Activated T-cell treated with anti-CD3 and anti-CD28 coated beads, Interleukin-2, amount 50 U/mL, for 4 hours (primary cell): Measurements from ENCODE around the gene PAH. TPM values are rescaled to one million over a fixed set of nuclear protein-coding genes. Genes with fewer than 3 reads are reported as not detected.
"Not testable (repeated sequence)": the region's sequence is repeated elsewhere in the genome, so short reads cannot be mapped to it uniquely, and the experiment has no call there.

Experiments used
- ATAC-seq, 2 donors: fragments of 200-7000 bp; cut with Tn5 transposase; one replicate each; pipeline ENCODE4 v1.10.0; 2021
- DNase-seq: peaks from one replicate; pipeline ENCODE4 v3.0.0-alpha.2; 2020
- H3K27me3 Mint-ChIP-seq: one replicate; pipeline ENCODE4 v1.8.0; 2021; ENCODE audit warnings: low read depth, mixed read lengths
- H3K36me3 Mint-ChIP-seq: one replicate; pipeline ENCODE4 v1.8.0; 2022; ENCODE audit warnings: mixed read lengths; ENCODE audit not compliant: insufficient read depth
- H3K4me1 Mint-ChIP-seq: one replicate; pipeline ENCODE4 v1.8.0; 2021; ENCODE audit warnings: low read depth, mixed read lengths
- H3K4me3 Mint-ChIP-seq: one replicate; pipeline ENCODE4 v1.8.0; 2021; ENCODE audit warnings: mild to moderate bottlenecking, moderate library complexity, mixed read lengths
- H3K9me3 Mint-ChIP-seq: one replicate; pipeline ENCODE4 v1.8.0; 2021; ENCODE audit warnings: mixed read lengths
- total RNA-seq, 3 donors: library from RNA; stranded (reverse); gene quantifications; one replicate each; pipeline ENCODE4 v1.2.1, GENCODE V29; 2021

PAH gene
- total RNA-seq, 3 donors from 2014 or later, result 0.32 to 0.71 (median 0.46) TPM

DNA sequence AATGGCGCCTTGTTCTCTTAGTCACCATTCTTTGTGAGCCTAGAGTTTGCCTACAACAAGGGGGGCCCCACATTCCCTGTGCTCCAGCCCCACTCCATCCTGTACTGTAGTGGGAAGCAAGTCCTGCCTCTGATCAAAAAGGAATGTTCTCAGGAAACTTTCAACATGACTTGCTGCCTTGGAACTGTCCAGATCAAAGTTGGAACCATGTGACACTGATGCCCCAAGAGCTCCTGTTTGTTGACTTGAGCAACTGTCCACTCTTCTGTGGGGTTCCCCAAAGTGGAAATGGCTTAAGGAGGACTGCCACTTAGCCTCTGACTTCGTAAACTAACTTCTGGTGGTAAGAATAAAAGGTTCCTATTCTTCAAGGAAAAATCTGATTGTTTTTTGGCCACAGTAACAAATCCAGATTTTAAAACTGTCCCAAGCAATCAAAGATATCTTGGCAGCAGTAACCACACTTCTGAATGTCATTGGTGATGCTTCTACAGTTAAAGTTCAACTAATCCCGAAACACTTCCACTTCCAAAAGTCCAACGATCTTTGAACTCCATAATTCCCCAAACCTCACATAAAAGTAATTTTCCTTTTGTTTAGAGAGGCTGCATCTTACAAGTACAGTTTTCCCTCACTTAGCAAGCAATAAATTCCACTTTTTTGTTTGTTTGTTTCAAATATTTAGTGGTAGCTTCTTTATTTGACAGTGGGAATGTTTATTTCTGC is 67.2 kb downstream of the PAH start:
- no peak for ATAC-seq

DNA sequence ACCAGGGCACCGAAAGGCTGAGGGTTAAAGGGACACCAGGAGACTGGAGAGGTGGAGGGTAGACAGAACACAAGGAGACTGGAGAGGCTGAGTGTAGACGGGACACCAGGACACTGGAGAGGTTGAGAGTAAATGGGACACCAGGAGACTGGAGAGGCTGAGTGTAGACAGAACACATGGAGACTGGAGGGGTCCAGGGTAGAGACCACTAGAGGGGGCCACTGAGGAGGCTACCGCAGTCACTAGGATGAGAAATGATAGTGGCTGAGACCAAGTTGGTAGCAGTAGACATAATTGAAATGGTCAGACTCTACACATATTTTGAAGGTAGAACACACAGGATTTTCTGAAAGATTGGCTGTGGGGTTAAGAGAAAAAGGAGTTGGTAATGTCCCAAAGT is 68.2 kb downstream of the PAH start:
- Mint-ChIP-seq H3K9me3 (no peaks in the 10 kb centered on the region), H3K4me3 (no peak overlapping the region), H3K36me3 (no peaks in the 10 kb centered on the region), H3K4me1 (no peaks in the 10 kb centered on the region), H3K27me3 (peaks cover 4% of the 10 kb centered on the region)
- DNase-seq (no peak), ATAC-seq (no peak)

More for the DNA sequence above, 67.2 kb downstream of the PAH start:
- no peaks in the 10 kb centered on the region for H3K4me1 Mint-ChIP-seq
- no peaks in the 10 kb centered on the region for H3K36me3 Mint-ChIP-seq
- no peak overlapping the region for H3K4me3 Mint-ChIP-seq
- no peak for DNase-seq
- H3K9me3 Mint-ChIP-seq, result no peaks in the 10 kb centered on the region
- H3K27me3 Mint-ChIP-seq, result peaks cover 8% of the 10 kb centered on the region

DNA sequence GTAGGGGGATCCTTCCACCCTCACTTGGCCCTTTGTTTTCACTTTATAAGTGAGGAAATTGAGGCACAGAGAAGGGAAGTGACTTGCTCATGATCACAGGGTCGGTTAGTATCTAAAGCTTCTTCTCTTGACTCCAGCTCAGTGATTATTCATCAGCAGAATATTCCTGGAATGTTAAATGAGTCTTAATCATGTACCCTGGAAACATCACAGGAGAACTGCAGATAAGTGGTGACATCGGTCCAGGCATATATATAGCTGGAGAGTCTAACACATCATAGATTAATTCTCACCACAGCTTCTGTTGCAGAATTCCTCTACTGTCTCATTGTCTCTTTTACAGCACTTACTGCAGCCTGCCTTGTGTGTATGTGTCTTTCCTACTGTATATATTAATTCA is 69.9 kb downstream of the PAH start:
- Mint-ChIP-seq H3K27me3 (peaks cover 4% of the 10 kb centered on the region), H3K36me3 (no peaks in the 10 kb centered on the region), H3K4me1 (no peaks in the 10 kb centered on the region), H3K9me3 (no peaks in the 10 kb centered on the region), H3K4me3 (no peak overlapping the region)
- no peak for DNase-seq
- no peak for ATAC-seq

DNA sequence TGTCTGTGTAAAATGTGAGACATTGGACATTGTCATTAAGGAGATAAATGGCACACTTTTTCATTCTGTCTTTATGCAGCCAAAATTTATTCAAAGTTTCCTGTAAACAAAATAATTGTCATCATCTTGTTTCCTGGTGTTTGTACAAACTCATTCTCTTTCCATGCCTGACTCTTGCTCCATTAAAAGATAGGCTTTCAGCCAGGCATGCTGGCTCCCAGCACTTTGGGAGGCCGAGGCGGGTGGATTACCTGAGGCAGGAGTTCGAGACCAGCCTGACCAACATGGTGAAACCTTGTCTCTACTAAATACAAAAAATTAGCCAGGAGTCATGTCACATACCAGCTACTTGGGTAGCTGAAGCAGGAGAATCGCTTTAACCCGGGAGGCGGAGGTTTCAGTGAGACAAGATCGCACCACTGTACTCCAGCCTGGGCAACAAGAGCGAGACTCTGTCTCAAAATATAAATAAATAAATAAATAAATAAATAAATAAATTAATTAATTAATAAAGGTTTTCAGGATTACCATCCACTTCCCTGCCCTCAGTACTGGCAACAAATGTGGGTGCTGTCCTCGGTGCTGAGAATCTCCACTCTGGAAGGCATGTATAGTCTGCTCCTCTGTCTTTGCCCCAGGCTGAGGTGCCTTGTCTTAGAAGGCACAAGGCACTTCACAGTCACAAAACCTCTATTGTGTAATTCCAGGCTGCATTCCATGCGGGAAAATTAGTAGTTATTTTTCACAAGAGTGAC is 83.2 kb downstream of the PAH start:
- DNase-seq (no peak), ATAC-seq (no peak)
- H3K36me3 Mint-ChIP-seq, result no peaks in the 10 kb centered on the region
- H3K4me3 Mint-ChIP-seq, result no peak overlapping the region
- H3K4me1 Mint-ChIP-seq, result no peaks in the 10 kb centered on the region
- no peaks in the 10 kb centered on the region for H3K27me3 Mint-ChIP-seq
- H3K9me3 Mint-ChIP-seq, result no peaks in the 10 kb centered on the region

DNA sequence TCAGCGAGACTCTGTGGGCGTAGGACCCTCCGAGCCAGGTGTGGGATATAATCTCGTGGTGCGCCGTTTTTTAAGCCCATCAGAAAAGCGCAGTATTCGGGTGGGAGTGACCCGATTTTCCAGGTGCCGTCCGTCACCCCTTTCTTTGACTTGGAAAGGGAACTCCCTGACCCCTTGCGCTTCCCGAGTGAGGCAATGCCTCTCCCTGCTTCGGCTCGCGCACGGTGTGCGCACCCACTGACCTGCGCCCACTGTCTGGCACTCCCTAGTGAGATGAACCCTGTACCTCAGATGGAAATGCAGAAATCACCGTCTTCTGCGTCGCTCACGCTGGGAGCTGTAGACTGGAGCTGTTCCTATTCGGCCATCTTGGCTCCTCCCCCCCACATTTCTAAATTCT is 84.2 kb downstream of the PAH start:
- H3K27me3 Mint-ChIP-seq, H3K9me3 Mint-ChIP-seq, H3K4me1 Mint-ChIP-seq, H3K36me3 Mint-ChIP-seq, DNase-seq, H3K4me3 Mint-ChIP-seq, ATAC-seq: not testable (repeated sequence)

DNA sequence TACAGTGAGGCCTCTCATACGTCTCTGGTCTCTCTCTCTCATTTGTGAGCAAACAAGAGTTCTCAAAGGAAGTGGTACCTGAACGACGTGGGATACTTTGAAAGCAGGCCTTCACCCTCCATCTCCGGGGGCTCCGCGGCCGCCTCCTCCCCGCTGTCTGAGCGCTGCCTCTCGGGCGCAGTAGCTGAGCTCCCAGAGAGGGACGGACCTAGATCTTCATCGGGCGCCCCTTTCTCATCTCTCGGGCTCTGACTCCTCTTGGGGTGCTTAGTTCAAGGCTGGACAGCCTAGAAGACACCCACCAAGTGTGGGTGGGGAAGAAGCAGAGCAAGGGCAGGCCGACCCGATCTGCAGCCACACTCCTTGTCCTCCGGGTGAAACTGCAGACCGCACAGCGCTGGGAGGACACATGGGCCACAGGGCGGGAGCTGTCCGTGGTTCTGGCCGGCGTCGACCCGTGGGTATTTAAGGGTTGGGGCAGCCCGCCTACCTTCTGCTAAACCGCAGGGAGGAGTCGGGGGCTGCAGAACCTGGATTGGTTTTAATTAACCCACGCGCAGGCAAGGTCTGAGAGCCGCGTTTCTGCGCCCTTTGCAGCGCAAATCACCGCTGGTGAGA is 92.7 kb downstream of the PAH start:
- no peaks in the 10 kb centered on the region for H3K4me1 Mint-ChIP-seq
- no peak for DNase-seq
- peaks cover 15% of the 10 kb centered on the region for H3K27me3 Mint-ChIP-seq
- H3K9me3 Mint-ChIP-seq, result peaks cover 5% of the 10 kb centered on the region
- H3K4me3 Mint-ChIP-seq, result no peak overlapping the region
- H3K36me3 Mint-ChIP-seq, result no peaks in the 10 kb centered on the region
- ATAC-seq, result no peak

DNA sequence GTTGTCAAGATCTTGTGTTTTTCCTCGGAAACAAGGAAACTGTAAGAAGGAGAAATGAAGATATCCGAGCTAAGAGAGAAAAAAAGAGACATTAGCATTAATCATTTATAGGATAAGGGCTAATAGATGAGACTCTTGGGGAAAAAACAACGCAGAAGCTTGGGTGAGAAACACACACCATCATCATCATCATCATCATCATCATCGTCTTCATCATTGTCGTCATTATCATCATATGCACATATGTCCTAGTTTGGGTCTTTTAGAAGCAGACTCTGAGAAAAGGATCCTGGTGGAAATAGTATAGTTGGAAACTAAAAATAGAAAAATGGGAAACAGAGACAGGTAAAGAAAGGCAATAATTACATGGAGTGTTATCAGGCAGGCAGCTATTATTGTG is 95.9 kb downstream of the PAH start:
- ATAC-seq (no peak), DNase-seq (no peak)
- Mint-ChIP-seq H3K4me3 (no peak overlapping the region), H3K9me3 (peaks cover 5% of the 10 kb centered on the region), H3K36me3 (no peaks in the 10 kb centered on the region), H3K4me1 (no peaks in the 10 kb centered on the region), H3K27me3 (peaks cover 21% of the 10 kb centered on the region)

DNA sequence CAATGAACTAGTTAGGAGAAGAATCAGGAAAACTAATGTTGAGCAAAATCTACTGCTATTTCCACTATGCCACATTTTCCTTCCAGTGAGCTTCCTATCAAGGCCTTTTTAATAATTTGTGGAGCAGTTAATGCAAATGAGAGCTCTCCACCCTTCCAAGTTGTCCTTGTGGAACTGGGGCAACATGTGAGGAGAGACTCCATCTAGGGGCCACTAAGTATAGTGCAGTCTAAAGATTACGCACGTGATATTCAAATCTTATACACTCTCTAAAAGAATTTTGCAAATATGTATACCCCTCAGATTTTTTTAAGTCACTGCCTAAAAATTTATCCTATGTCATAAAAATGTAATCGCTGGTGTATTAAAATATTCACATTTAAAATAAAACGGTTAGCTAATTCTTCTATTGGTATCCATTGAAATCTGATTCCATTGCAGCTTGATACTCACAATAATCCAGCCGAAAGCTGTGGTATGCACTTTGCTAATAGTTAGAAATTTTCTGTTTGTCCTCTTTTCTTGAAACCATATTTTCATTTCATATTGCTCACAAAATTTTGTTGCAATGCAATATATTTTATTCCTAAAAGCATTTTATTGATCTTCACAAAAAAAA is 100.1 kb downstream of the PAH start:
- Mint-ChIP-seq H3K4me1 (no peaks in the 10 kb centered on the region), H3K4me3 (no peak overlapping the region), H3K36me3 (no peaks in the 10 kb centered on the region), H3K9me3 (no peaks in the 10 kb centered on the region), H3K27me3 (peaks cover 5% of the 10 kb centered on the region)
- DNase-seq (no peak), ATAC-seq (no peak)

DNA sequence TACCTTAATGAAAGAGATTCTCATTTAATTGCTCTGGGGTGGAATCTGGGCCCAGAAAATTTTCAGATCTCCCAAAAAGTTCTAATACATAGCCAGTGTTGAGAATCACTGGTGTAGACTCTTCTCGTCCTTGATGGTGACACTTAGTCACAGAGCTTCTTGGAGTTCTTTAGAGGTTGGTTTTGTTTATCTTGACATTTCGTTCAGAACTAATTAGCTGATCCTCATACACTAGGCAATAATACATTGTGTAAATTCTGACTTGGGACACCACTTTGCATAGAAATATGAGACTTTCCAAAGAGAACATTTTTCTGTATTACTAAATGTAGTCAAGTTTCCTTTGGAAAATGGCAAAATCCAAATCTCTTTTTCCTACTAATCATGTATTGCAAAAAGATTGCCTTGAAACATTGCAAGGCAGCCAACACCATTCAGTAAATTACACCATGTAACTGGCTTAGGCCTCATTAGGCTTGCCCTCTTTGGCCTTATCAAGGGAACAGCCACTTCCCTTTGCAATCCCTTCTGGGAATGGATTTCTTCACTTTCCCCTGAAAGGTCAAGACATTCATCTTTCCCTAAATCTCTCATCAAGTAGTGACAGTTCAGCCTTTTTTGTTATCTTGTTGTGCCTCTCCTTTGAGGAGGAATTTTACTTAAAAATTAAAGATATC is 102.2 kb downstream of the PAH start:
- ATAC-seq (no peak), DNase-seq (no peak)
- no peak overlapping the region for H3K4me3 Mint-ChIP-seq
- H3K36me3 Mint-ChIP-seq, result no peaks in the 10 kb centered on the region
- no peaks in the 10 kb centered on the region for H3K9me3 Mint-ChIP-seq
- H3K4me1 Mint-ChIP-seq, result no peaks in the 10 kb centered on the region
- peaks cover 5% of the 10 kb centered on the region for H3K27me3 Mint-ChIP-seq

DNA sequence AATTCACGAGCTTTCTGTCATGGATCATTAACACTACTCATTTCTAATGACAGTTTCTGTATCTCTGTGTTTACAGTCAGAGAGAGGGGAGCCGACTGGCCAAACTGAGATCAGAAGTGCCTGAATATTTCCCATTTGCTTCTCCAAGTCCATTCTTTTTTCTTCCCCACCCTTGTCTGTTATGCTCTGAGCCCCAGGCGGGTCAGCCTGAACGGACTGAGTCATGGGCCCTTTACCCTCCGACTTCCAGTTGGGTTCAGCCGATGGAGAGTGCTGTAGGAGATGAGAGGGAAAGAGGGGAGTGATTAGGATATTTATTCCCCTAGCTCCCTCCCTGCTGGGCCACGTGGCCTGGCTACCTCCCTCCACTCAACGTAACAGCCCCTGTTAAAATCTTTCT is 104.7 kb downstream of the PAH start:
- Mint-ChIP-seq H3K36me3 (no peaks in the 10 kb centered on the region), H3K27me3 (peaks cover 5% of the 10 kb centered on the region), H3K4me1 (no peaks in the 10 kb centered on the region), H3K9me3 (no peaks in the 10 kb centered on the region), H3K4me3 (no peak overlapping the region)
- ATAC-seq (no peak), DNase-seq (no peak)

DNA sequence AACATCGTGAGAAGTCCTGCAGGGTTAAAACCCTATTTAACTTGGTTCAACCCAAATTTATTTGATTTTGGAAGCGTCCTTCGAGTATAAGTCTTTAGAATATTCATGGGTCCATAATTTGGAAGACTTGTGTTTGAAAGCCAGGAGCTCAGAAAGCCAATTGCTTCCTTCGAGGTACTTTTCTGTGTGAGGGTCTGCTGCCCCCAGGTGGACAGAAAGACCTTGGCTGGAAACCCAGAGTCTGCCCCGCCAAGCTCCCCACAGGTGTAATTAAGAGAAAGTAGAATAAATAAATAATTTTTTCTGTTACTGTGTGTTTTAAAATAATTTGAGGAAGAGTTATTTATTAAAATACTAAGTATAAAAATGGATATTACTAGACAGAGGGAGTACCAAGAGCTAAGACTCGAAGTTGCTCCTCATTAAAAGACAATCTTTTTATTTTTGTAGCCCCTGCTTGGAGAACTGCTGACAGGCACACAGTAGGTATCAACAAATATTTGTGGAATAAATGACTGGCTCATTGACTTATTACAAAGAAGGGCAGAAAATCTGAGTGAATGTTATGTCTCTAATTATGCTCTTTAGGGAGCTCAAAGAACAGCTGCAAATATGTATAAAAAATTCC is 105.8 kb downstream of the PAH start:
- DNase-seq, result no peak
- no peak for ATAC-seq
- H3K9me3 Mint-ChIP-seq, result no peaks in the 10 kb centered on the region
- H3K4me3 Mint-ChIP-seq, result no peak overlapping the region
- H3K36me3 Mint-ChIP-seq, result no peaks in the 10 kb centered on the region
- H3K4me1 Mint-ChIP-seq, result no peaks in the 10 kb centered on the region
- H3K27me3 Mint-ChIP-seq, result peaks cover 2% of the 10 kb centered on the region

DNA sequence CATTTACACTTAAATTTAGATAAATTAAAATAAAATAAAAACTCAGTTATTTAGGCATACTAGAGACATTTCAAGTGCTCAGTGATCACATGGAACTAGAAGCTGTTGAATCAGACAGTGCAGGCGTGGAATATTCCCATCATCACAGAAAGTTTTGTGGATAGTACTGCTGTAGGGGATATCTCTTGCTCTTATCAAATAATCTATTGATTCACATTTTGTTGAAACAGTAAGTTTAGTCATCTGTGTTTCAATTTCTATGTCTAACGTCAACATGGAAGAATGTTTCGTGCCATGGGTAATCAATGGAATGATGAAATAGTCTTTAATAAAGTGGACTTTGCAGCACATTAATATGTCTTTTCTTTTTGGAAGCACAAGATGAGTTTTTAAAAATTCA is 108.6 kb downstream of the PAH start:
- Mint-ChIP-seq H3K27me3 (peaks cover 6% of the 10 kb centered on the region), H3K36me3 (no peaks in the 10 kb centered on the region), H3K4me3 (no peak overlapping the region), H3K4me1 (no peaks in the 10 kb centered on the region), H3K9me3 (no peaks in the 10 kb centered on the region)
- DNase-seq, result no peak
- no peak for ATAC-seq

DNA sequence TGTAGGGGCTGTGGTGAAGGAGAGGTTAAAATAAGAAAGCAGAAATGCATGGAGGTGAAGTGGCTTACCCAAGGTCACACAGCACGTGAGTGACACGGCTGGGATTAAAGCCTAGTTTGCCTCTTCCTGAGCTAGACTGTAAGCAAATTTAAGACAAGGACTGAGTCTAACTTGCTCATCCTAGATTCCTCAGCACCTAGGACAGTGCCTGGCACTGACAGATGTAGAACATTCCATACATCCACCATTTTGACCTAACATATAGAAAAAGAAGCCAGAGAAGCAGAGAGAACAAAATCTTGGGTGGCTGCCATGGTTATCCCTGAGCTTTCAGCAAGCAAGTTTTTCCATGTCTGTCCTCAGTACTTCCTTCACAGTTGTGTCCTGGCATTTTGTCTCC is 110.5 kb downstream of the PAH start:
- DNase-seq (no peak), ATAC-seq (no peak)
- Mint-ChIP-seq H3K4me1 (no peaks in the 10 kb centered on the region), H3K36me3 (no peaks in the 10 kb centered on the region), H3K27me3 (peaks cover 6% of the 10 kb centered on the region), H3K9me3 (no peaks in the 10 kb centered on the region), H3K4me3 (no peak overlapping the region)

DNA sequence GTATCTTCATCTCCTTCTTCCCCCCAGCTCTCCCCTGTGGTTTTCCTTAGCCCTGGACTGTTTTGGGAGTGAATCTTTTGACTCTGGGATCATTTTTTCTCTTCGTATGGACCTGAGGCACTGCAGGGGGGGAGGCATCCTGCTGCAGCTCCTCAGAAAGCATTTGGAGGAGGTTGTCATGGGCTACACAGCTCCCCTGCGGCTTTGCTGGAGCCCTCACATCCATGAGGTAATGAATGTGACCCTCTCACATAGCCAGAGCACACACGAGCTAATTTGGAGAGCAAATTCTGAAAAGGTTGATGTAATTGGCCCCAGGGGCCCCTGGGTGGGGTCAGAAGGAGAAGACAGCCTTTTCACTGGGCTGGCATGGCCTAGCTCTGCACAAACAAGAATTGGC is 110.9 kb downstream of the PAH start:
- Mint-ChIP-seq H3K4me3 (no peak overlapping the region), H3K4me1 (no peaks in the 10 kb centered on the region), H3K27me3 (peaks cover 6% of the 10 kb centered on the region), H3K36me3 (no peaks in the 10 kb centered on the region), H3K9me3 (no peaks in the 10 kb centered on the region)
- ATAC-seq, result no peak
- no peak for DNase-seq
